Activated CD4-positive, alpha-beta T cell treated with anti-CD3 and anti-CD28 coated beads, Interleukin-2, amount 50 U/mL, for 48 hours (primary cell): ENCODE results near the gene EPHB6.
A peak's percentile ranks its signal among the peaks of the same experiment; 100 is the strongest.

Experiments used
- DNase-seq, 2 experiments: peaks; one replicate each; pipeline ENCODE4 v3.0.0-alpha.2; 2020

The EPHB6 gene

DNA sequence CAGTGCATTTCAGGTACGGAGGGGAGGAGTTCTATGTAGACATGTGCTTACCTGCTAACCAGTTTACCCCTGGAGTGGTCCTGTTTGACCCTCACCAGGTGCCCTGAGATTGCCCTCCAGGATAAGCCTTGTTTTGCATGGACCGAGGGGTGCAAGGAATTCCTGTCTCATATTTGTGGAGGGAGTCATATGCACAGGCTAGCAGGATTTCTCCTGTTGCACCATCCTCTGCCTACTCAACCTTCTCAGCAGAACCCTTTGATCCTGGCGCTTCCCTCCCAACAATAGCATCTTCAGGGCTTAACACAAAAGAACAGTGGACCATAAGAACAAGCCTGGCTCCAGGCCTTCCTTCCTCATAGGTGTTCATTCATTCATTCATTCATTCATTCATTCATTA lies 23.4 kb downstream of the EPHB6 start:
- DNase-seq: no peak

DNA sequence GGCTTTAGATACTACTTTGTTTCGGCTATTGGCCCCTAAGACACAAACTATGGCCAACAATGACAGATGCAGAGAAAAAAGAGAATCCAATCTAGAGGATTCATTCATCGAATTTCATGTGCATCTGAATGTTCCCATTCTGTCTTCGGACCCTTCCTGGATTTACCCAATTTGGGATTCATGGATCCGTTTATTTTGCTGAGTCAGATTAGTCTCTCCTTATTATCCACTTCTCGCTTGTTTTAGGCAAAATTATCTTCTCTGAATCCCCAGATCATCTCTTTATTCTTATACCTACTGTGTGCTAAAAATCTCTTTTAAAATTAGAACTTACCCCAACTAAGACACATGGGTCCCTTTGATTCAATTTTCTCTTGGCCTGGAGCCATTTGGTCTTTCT lies 24.2 kb downstream of the EPHB6 start:
- no peak for DNase-seq

DNA sequence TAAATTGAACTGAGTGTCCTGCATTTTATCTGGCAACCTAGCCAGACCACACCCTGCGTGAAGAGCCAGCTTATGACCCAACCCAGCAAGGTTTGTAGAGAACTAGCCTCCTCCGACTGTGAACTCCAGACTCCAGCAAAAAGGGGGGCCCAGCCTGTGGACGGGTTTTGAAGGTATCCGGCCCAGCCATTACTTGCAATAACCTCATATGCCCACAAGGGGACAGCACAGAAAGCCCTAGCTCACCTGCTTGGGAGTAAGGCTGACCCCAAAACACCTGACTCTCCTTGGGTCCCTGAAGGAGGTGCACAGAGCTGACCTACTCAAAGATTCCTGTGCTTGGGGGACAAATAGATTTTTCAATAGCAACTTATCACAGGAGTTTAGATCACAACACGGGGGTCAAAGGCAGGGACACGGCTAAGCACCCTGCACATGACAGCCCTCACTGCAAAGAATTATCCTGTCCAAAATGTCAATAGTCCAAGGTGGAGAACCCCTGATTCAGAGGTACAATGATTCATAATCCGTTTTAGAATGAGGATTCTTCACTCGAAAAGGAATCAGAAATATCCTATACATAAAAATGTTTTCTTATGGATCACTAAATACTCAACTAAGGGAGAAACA lies 26.1 kb downstream of the EPHB6 start:
- DNase-seq: peak; percentile 42 to 58

DNA sequence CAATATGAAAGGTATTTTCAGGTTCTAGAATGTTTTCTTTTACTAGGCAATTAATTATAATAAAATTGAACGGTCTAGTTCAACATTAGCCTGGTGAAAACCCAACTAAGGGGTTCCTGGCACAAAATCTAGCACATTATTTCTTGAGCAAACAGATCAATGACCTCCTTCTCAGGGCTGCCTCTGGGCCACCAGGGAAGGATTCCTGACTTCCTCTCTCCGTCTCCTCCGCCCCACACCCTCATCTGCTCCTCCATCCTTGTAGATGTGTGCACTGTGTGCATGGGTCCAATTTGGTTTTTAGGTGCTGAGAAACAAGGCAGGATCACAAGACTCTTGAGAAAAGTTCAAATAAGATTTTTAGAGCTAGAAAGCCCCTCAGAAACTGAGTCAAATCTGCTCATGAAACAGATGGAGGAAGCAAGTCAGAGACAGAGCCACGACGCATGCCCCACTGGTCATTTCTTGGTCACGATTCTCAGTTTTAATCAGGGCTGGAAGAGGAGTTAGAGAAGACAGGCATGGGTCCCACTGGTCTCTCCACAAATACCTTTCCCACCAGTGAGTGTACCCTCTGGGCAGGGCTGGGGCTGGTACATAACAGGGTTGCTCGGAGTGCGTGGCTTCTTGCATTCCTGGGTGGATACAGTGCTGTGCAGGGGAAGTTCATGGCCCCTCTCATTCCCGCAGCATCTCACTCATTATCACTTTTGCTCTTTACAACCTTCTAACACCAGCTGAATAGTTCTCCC lies 26.9 kb downstream of the EPHB6 start:
- DNase-seq: no peak

DNA sequence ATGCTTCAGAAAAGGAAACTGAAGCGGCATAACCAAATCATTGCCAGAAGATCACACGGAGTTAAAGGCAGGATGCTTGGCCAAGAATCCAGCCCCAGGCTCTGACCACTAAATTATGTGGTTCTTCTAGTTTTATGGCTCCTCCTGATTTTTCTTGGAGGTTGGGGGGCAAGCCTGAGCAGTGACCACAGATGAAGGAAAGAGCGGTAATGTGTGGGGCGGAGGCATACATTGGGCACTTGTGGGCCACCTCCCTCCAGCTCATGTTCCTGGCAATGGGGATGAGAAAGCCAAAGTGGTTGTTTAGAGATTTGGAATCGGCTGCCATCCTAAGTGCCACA lies 27.4 kb downstream of the EPHB6 start:
- DNase-seq: no peak

DNA sequence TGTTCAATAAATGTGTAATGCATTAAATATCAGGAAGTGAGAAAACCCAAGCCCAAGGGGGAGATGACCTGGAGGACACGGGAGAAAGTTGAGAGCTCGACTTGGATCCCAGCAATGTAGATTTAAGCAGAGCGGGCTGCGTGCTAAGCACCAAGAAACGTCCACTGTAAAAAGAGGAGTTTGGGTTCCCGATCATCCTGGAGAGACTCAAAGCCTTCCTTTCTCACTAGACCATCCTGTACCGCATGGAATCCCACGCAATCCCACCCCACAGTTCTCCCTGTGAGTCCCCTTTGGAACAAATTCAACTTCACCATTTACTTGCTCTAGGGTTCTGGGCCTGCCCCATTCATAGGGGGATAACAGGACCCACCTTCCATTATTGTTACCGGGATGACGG lies 28.3 kb downstream of the EPHB6 start:
- DNase-seq: no peak

DNA sequence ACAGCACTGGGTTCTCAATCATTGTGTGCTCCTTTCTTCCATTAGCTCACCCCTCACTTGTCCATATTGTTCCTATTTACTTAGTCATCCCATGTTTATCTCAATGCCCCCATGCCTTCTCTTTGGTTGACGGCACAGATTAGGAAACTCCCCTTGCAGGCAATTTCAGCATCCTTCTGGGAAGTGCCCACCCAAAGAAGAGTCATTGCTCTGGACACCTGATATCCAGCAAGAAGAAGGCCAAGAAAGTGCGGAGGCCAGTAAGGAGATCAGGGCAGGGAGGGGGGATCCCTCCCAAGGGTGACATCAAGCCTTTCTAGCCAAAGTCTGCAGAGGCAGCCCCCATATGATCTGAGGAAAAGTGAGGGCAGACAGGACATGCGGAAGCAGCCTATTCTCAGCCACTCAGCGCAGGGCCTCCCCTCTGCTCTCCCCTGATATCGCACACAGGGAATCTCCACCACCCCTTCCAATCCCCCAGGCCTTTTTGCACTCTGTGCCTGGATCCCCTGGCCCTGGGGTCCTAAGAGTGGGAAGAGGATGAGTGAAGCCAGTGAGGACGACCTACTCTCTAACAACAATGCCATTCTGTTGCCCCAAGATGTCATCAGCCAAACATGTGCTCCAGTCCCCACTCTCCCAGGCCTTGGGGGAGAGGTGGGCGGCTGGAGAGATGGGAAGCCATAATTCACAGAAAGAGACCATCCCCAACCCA lies 28.9 kb downstream of the EPHB6 start:
- no peak for DNase-seq

DNA sequence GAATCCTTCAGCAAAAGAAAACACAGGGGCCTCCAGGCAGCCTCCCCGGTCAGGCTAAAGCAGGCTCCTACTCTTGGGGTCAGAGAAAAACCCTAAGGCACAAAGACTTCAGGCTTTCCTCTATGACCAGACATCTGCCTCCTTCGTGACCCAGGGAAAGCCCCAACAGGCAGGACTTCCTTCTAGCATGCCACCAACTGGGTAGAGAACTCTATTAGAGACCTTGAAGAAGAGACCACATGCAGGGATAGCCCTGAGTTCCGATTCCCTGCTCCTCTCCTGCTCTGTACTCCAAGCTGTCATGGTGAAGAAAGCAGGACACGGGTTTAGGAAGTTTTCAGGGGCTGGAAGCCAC lies 29.4 kb downstream of the EPHB6 start:
- DNase-seq: no peak

DNA sequence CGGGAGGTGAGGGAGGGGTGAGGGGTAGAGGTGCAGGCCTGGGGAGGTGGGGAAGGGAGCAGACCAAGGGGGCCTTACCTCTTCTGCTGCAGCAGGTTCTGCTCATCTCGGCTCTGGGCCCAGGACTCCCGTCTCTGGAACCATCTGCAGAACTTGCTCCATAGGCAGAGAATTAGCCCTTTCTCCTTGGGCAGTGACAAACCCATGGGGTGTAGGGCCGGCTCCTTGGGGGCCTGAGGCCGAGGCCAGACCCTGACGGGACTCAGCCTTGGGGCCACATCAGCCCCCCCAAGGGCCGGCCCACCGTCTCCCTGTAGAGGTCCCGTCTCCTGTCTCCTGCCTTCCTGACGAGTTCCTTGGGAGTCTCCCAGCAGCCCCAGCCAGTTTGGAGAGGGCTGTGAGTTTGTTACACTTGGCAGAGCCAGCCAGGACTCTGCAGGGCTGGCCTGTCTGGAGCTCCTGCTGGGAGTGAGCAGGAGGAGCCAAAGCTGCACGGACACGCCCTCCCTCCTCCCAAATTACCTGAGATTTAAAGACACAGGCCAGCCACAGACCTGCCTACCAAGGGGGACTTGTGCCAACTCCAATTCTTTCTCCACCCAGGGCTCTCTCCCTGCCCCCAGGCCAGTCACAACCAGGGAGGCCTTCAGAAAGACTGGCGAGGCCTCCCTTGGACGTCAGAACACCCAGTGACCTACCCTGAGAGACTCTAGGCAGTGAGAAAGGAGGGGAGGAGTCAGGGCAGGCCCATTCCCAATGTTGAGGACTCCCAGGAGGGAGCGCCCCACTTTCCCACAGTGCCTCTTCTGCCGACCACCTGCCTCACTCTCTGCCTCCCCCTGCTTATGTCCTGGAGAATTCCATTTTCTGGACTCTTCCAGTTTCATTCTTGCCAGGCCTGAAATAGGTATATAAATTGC lies 30.7 kb downstream of the EPHB6 start, which contains the start of gene TRPV6:
Gene TRPV6, minus strand, starts transcription at position 435 of the 920 bp plus-strand sequence.
- no peak for DNase-seq

DNA sequence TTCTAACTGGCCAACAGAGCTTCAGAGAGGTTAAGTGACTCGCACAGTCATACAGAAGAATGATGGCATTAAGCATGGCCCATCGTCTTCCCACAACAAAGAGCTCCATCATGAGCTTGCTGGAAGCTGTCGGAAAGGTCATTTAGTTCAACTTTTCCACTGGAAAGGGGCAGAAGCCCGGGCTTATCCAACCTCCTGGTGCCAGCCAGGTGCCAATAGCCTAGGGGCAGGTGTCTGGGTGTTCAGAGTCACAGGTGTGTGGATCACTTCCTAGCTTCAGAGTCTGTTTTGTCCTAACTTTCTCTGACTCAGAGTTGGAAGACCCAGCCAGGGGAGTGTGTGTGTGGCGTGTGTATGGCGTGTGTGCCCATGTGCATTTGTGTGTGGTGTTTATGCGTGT lies 32.0 kb downstream of the EPHB6 start:
- no peak for DNase-seq

DNA sequence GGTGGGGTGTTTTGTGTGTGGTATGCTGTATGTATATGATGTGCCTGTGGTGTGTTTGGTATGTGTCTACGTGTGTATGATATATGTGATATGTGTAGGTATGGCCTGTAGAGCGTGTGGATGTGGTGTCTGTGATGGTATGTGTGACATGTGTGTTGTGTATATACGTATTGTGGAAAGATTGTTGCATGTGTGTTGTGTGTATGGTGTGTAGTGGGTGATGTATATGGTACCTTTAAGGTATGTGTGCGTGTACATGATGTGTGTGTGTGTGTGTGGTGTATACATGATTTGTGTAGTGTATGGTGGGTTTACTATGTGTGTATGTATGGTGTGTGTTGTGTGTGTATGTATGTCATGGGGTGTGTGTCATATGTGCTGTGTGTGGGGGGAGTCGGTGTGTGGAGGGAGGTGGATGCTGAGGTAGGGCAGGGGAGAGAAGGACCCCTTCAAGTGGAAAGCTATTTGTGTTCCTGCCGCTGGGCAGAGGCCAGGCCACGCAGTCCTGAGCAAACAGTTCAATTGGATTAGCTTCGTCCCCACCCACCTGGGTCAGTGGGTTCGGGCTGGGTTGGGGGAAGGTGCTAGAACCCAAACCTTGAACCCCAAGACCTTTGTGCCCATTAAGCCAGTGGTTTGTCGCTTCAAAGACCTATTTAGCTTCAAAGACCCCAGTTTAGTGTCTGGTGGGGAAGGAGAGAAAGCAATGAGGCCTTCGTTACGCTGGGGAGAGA lies 32.6 kb downstream of the EPHB6 start:
- no peak for DNase-seq

DNA sequence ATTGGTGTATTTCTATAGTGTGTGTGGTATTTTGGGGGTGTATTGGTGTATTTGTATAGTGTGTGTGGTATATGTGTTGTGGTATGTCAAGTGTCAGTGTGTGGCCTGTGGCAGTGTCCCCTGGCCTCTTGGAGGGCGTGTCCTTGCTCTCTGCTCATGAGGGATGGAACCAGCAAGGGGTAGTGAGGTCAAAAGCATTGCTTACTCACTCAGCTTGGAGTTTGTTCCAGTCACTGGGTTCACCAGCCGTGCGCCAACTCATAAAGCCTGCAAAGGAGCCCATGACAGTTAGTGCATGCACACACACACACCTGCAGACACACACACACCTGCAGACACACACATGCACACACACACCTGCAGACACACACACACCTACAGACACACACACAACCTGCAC lies 34.9 kb downstream of the EPHB6 start:
- no peak for DNase-seq

DNA sequence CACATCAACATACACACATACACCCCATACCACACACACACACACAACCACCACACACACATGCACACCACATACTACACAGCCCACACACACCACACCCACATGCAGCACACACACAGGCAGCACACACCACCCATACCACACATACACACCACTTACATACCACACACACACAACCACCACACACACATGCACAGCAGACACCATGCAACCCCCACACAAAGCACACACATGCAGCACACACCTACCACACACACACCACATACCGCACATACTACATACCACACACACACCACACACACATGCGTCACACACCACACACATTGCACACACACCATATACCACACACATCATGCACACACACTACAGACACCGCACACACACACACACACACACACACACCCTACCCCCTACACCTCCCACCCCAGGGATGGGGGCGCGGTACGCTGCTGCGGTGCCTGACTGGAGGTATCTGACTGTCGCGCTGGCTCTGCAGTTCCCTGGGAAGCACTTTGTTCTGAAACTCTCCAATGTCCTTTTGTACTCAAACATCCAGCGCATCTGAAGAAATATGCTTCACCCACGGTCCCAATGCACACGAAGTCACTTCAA lies 36.1 kb downstream of the EPHB6 start:
- no peak for DNase-seq

DNA sequence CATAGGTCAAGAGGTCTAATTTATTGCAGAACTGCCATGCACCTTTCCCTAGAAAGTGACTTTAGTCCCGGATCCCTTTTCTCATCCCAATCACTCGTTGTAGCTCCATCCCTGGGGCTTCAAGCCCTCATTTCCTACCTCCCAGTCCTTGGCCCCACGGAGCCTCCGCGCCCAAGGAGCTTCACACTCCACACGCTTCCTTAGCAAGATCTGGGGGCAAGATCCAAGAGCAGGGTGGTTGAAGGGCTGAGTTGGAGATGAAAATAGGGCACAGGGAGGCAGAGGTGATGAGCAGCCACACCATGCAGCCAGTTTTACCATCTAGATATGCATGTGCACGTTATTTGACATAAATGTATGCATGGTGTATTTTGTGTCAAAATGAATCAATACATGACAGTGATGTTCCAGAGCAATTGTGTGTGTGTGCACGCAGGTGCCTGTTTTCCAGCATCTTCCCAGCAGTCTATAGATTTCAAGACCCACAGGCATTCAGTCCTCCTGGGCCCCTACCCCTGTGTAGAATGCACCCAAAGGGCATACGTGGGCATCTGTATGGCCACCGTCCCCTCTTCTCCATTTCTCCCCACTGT lies 36.7 kb downstream of the EPHB6 start:
- DNase-seq: no peak

DNA sequence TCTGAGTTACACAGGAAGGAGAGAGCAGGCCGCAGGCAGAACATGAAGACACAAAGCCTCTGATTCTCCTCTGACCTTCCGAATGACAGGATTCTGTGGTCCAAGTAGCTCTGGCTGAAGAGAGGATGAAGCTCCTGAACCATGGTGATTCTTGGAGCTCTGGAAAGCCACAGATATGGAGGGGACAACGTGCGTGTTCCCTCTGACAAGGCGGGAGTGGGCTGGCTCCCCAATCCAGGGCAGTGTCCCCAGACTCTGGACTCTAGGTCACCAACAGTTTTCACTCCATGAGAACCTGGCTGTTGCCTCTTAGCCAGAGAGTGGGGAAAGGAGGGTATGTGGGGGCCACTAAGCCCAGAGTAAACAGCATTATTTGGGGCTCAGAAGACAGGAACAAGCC lies 38.1 kb downstream of the EPHB6 start:
- DNase-seq: no peak

DNA sequence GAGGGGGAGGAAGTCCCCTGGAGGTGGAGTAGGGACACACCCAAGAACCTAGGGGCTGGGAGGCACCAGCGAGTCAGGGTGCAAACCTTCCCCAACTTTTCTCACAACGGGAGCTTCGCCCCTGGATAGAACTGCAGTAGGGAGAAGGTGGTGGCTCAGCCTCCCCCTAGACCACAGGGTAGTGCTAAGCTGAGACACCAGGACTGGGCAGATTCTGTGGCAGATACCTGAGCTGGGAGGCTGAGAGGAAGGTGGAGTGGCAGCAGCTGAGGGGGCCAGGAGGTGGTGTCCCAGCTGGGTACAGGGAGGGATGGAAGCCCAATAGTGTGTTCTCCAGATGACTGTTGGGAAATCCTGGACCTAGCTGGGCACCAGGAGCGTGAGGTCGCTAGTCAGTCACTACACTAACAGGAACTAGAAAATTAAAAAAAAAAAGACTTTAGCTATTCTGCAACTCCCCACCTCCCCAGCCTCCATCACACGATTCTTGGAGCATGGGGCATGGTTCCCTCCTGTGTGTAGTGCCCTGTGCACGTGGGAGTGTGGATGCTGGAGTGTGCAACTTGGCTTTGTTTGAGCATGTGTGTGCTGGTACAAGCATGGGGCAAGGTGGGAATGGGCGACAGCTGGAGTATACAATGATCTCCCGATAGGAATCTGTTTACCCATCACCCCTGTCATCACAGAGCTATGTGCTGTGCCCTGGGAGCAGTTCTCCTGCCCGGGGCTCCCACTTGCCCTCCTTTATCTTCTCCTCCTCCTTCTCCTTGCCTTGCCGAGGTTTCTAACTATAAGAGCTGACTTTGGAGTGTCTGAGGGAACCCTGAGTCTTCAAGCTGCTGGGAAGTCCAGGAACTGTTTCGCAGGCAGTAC lies 39.5 kb downstream of the EPHB6 start:
- no peak for DNase-seq

DNA sequence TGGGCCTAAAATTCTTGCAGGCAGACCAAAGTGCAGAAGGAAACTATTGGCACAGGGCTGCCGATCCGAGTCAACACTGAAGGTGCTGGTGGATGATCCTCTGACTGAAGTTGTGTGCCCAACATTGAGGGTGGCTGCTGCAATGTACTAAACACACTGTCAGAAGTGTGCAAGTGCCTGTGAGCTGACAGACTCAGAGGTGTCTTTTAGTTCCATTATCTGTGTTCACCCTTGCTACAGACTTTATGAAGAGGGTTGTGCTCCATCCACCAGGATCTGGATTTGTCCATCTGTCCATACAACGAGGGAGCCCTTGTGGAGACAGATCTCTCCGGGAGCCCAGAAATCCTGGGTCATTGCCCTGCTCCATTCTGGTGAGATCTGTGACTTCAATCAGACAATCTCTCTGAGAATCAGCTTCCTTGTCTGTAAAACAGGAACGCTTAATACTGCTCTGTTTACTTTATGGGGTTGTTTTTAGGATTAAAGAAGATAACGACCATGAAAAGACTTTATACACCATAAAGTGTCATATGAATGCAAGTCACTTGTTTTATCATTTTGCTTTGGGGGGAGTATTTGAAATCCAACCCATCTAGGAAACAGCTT lies 40.2 kb downstream of the EPHB6 start:
- DNase-seq: no peak

DNA sequence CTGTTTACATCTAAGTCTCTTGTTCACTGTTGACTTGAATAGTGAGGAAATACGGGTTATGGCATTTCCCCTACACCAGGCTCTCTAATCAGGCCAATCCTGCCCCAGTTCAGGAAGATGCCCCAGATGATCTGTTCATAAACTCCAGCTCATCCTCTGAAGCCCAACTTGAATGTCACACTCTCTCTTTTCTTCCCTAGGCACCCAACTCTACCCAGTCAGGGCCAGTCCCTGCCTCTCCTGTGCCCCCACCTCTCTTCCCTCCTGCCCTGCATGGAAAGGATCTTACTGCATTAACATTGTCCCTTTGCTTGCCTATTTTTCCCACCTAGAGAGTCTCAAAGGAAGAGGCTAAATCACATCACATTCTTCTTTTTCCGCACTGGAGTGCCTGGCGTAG lies 41.3 kb downstream of the EPHB6 start:
- no peak for DNase-seq

DNA sequence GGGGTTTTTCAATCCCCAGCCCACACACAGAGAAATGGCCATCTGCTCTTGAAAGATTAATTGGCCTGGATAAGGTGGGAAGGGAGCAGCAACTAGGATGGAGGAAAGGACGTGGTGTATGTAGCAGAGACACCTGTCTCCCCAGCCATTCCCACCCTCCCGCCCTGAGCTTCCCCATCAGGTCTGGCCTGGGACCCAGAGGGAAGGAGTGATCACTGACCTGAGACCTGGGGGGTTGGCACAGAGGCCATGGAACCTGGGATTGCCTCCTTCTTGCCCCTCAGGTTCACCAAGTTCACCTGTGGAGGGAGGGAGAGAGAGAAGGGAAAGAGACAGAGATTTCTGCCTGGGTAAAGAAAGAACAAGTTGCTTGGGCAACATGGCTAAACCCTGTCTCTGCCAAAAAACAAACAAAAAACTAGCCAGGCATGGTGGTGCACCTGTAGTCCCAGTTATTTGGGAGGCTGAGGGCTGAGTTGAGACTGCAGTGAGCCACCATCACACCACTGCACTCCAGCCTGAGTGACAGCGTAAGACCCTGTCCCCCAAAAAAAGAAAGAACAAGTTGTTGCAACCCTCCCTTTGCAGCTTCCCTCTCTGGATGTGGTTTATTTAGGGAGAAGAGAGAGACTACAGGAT lies 42.0 kb downstream of the EPHB6 start:
- no peak for DNase-seq

DNA sequence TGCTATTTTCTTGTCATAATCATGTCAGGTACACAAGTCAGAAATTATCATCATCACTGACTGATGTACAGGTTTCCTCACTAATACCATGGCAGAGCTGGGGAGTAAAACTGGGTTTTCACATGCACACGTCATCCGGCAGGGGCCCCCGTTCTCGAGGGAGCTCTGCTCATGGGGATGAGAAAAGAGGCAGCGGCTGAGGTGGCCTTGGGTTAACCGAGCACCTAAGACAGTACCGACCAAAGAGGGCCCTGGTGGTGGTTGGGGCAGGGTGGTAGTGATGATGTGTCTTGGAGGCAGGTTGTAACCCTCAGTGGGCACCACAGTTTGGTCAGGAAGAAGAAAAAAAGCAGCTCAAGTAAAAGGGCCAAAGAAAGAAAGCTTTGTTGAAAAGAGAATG lies 42.8 kb downstream of the EPHB6 start:
- no peak for DNase-seq
